Left lung (tissue), 10 donors: ENCODE results near the gene FBXO33. TPM values are rescaled to one million over a fixed set of nuclear protein-coding genes. Genes with fewer than 3 reads are reported as not detected.

ENCODE experiments used
- ATAC-seq: fragments of 200-7000 bp; cut with Tn5 transposase; one replicate; pipeline ENCODE4 v1.9.1; 2020; ENCODE audit warnings: moderate library complexity
- DNase-seq, 4 donors: peaks; one replicate each; pipeline ENCODE4 v3.0.0-alpha.2; 2013 to 2020
- H3K27ac ChIP-seq, 2 donors: fragments of 200-600 bp; sonication (generic) in 1 of 2; one replicate each; pipeline versions ENCODE4 v1.5.0 to v1.8.0; 2020 to 2021
- H3K27me3 ChIP-seq, 2 donors: fragments of 200-600 bp; sonication (generic) in 1 of 2; one replicate each; pipeline versions ENCODE4 v1.5.0 to v1.8.0; 2020 to 2021
- H3K36me3 ChIP-seq, 2 donors: fragments of 200-600 bp; sonication (generic) in 1 of 2; one replicate each; pipeline versions ENCODE4 v1.5.0 to v1.8.0; 2020 to 2021
- H3K4me1 ChIP-seq, 2 donors: fragments of 200-600 bp; one replicate each; pipeline ENCODE4 v1.8.0; 2021
- H3K4me3 ChIP-seq, 2 donors: fragments of 200-600 bp; sonication (generic) in 1 of 2; one replicate each; pipeline versions ENCODE4 v1.5.0 to v1.8.0; 2020 to 2021; ENCODE audit warnings: mild to moderate bottlenecking in 1 of 2
- H3K9me3 ChIP-seq, 2 donors: fragments of 200-600 bp; sonication (generic) in 1 of 2; one replicate each; pipeline versions ENCODE4 v1.5.0 to v1.8.0; 2020 to 2021
- CTCF ChIP-seq, 2 donors: fragments of 200-600 bp; sonication (generic) in 1 of 2; IDR thresholded peaks; one replicate each; pipeline versions ENCODE4 v1.5.0 to v1.8.0; 2021; ENCODE audit warnings: antibody characterized with exemption in 2 of 2
- intact Hi-C, 2 donors: fragments of 100-400 bp; cut with DNase I; formaldehyde crosslinking; loops; one replicate each; pipeline versions ENCODE4 v1.11.2 to v1.14.2; 2022
- polyA plus RNA-seq, 6 donors: library from polyadenylated mRNA; unstranded; fragments of 120-200 nt; gene quantifications; one replicate each; pipeline ENCODE4 v1.2.1, GENCODE V29; 2013; ENCODE audit not compliant: insufficient read length in 6 of 6
- total RNA-seq, 2 donors: library from RNA; stranded (reverse); fragmentation: NEBNext Ultra II Directional; extraction: Animal tissue kit (Norgen Biotek cat#: 25700); gene quantifications; one replicate each; pipeline ENCODE4 v1.2.1, GENCODE V29; 2021
- donor health status: DM: no; HTN: yes; CAD: no.
- donor health status: DM: no; HTN: no; CAD: no.

Gene FBXO33
- total and polyA plus RNA-seq, 8 donors, result 8.2 to 13.7 (median 9.3) TPM

- Histone ChIP-seq H3K36me3 (no peaks in the 10 kb centered on the region), H3K27me3 (no peaks in the 10 kb centered on the region), H3K4me1 (peaks cover 5 to 40% of the 10 kb centered on the region in 2 donors), H3K27ac (no peak overlapping the region), H3K4me3 (no peak overlapping the region), H3K9me3 (no peaks in the 10 kb centered on the region)
- TF ChIP-seq CTCF (IDR thresholded peaks at IDR 0.05), result no peak
- intact Hi-C loops, result no loop called here
- DNase-seq (no peak), ATAC-seq (peak; percentile 68)
Measured at GRCh38 chr14:39423793-39424192, 8.4 kb downstream of the FBXO33 start.

GRCh38 chr14:39422243-39422642, 10.0 kb downstream of the FBXO33 start:
- no peak for DNase-seq
- Histone ChIP-seq H3K27me3 (no peaks in the 10 kb centered on the region), H3K9me3 (peaks cover 0 to 3% of the 10 kb centered on the region in 2 donors), H3K27ac (no peak overlapping the region), H3K4me1 (peaks cover 5 to 27% of the 10 kb centered on the region in 2 donors), H3K36me3 (no peaks in the 10 kb centered on the region), H3K4me3 (no peak overlapping the region)
- no peak for TF ChIP-seq CTCF (IDR thresholded peaks at IDR 0.05)
- ATAC-seq, result no peak
- intact Hi-C loops, result no loop called here

- no peak for DNase-seq
- no peak for ATAC-seq
- no peak overlapping the region for H3K4me3 ChIP-seq
- no peak overlapping the region for H3K27ac ChIP-seq
- peaks cover 0 to 5% of the 10 kb centered on the region in 2 donors for H3K4me1 ChIP-seq
- no peak for TF ChIP-seq CTCF (IDR thresholded peaks at IDR 0.05)
- no peaks in the 10 kb centered on the region for H3K27me3 ChIP-seq
- intact Hi-C loops, result no loop called here
- no peaks in the 10 kb centered on the region for H3K36me3 ChIP-seq
- peaks cover 0 to 28% of the 10 kb centered on the region in 2 donors for H3K9me3 ChIP-seq
Measured at GRCh38 chr14:39419272-39419671, 13.0 kb downstream of the FBXO33 start.

- ATAC-seq (no peak), DNase-seq (no peak)
- no peak for TF ChIP-seq CTCF (IDR thresholded peaks at IDR 0.05)
- H3K4me3 ChIP-seq, result no peak overlapping the region
- H3K4me1 ChIP-seq, result no peaks in the 10 kb centered on the region
- no peaks in the 10 kb centered on the region for H3K27me3 ChIP-seq
- no peak overlapping the region for H3K27ac ChIP-seq
- intact Hi-C loops, result no loop called here
- H3K36me3 ChIP-seq, result no peaks in the 10 kb centered on the region
- peaks cover 0 to 45% of the 10 kb centered on the region in 2 donors for H3K9me3 ChIP-seq
Measured at GRCh38 chr14:39417014-39417413, 15.2 kb downstream of the FBXO33 start.

GRCh38 chr14:39416072-39416471, 16.2 kb downstream of the FBXO33 start:
- Histone ChIP-seq H3K27me3 (no peaks in the 10 kb centered on the region), H3K4me1 (no peaks in the 10 kb centered on the region), H3K27ac (no peak overlapping the region), H3K36me3 (no peaks in the 10 kb centered on the region), H3K4me3 (no peak overlapping the region), H3K9me3 (peaks cover 0 to 46% of the 10 kb centered on the region in 2 donors)
- intact Hi-C loops, result no loop called here
- ATAC-seq, result no peak
- no peak for DNase-seq
- no peak for TF ChIP-seq CTCF (IDR thresholded peaks at IDR 0.05)
